ENCODE measurements around the gene EXD3.
"Not testable (repeated sequence)": the region's sequence is repeated elsewhere in the genome, so short reads cannot be mapped to it uniquely, and the experiment has no call there.

Gene EXD3, protein sequence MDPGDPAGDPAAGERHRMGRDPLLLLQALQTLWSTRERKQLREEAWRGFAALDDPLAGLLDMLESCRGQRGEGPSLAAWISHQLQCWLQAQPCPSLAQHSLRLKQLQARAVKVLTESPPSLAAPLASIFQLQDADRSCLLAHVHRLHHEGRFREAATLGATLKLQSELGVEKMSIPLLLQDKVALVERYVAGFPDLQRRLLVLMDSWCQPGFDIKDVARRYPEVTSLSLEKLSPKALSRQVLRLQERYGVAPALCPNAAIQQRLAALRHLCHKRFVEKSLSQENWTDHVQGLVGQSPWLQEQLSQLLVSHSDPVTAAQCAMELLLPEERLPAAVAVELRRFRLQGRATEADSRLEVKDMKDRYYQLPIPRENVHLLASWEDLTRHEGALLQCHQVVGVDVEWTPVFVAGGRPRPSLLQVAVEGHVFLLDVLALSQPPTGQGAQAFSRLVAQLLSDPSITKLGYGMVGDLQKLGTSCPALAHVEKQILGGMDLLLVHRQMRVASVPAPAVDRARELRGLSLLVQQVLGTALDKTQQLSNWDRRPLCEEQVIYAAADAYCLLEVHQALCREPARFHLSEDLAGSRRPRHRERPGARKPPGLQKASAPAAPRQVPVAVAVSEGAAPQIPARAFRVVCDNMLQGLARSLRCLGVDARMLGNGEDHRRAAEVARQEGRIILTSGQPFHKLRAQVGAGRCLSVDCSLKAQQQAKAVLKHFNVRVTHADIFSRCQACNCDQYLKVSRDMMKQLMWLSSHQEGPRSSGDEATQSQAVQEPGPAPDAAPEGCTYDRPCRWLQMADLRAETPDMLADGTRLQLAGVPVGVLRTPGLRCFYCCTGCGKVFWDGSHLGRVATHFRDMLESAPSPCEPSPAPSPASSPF

DNA sequence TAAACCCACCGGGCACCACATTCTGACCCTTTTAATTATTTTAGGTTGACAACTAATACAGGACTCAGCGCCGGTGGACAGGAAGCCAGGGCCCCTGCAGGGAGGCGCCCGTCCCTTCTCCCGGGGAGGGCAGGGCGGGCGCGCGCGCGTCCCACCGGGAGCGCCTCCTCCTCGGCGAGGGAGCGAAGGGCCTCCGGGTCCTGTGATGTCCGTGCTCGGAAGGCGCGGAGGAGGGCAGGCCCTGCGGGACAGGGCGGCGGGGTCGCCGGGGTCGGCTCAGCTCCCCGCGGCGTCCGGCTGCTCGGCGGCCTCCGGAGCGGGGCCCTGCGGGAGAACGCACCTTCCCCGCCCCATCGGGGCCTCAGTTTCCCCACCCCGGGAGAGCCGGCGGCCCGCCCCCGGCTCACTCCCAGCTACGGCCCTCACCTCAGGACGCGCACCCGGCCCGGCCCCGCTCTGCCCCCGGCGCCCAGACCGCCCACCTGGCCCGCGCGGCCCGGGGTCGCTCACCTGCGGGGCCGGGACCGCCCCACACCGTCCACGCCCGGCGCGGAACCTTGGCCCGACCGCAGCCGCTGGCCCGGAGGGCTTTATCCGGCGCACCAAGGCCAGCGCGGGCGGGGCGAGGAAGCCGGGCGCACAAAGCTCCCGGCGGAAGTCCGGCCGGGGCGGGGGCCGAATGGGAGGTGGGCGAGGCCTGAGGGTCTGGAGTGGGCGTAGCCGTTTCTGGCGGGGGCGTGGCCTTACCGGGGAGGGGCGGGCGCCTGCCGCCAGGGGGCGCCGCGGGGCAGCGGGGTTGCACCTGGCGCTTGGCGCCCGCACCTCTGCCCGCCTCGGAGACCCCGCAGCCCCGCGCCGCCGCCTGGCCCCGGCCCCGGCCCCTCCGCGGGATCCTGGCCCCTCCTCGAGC is at the start of gene EXD3, which contains the start of gene NOXA1:
TSS of gene EXD3 (minus strand) at position 559 of the 910 bp plus-strand sequence. CDS start 27,805 bp downstream, outside the sequence.
TSS of gene NOXA1 (plus strand) at position 790 of the 910 bp plus-strand sequence. CDS start 137 bp downstream, outside the sequence.
- peak; percentile 90 for DNase-seq

GRCh38 chr9:137470785-137471184 is 47.8 kb upstream of the EXD3 start:
- no peak for DNase-seq

GRCh38 chr9:137467896-137468295 is 44.9 kb upstream of the EXD3 start:
- DNase-seq = no peak

GRCh38 chr9:137467161-137467581 is 44.2 kb upstream of the EXD3 start:
- DNase-seq = no peak

- DNase-seq = not testable (repeated sequence)
Observed at GRCh38 chr9:137466389-137467085, 43.6 kb upstream of the EXD3 start.

- no peak for DNase-seq
Observed at GRCh38 chr9:137465720-137466388, 42.9 kb upstream of the EXD3 start.

DNA sequence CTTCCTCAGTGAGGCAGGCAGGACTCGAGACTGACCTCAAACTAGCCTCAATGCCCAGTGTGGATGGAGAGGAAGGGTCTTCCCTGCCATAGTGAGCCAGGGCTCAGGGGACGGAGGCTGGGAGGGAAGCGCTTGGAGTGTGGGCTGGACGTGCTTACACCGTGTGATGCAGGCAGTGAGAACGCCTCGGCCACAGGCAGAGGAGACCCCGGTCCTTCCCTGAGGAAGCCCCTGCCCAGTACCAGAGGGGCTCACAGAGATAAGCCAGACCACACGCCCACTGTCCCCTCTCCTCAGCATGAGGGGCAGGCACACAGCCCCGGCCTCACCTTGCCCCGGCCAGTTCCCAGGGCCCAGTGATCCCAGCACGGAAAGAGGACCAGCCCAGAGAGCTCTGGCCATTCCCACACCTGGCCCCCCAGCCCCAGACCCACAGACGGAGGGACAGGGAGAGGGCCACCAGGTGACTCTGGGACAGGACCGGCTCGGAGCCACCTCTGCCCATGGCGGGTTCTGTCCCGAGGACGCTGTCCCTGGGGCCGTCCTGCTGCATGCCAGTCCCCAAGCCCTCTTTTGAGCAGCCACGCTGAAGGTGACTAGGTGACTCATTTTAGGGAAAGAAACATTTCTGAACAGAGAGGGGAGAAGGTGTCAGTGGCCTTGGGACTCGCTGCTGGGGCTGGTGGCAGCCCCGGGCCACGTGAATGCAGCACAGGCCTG is 42.2 kb upstream of the EXD3 start:
- no peak for DNase-seq

DNA sequence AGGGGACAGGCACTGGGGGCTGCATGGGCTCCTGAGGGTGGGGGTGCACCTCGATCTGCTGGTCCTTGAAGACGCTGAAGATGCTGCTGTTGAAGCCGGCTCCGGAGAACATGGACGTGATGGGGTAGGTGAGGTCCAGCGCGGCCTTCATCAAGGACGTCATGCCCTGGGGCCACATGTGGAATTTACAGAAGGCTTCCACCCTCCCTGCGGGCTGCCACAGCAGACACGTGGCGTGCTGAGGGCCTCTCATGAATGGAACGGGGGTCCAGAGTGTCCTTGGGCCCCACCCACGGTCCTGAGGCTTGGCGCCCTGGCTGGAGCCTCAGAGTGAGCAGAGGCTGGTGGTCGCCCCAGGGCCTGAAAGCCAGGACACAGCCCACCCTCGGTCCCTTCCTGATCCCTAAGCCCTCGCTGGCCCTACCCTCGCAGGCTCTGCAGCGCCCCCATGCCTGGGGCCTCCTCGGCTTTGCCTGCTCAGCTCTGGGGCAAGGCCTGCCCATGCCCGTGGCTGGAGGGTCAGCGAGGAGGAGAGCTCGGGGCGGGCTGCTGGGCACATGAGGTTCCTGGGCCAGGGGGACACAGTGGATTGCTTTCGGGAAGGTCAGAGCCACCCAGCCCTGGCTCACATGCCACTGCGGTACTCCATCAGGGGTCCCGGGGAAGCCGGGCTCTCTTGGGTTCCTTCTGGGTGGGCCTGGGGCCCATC is 41.5 kb upstream of the EXD3 start:
- DNase-seq = no peak

GRCh38 chr9:137463931-137464290 is 40.9 kb upstream of the EXD3 start:
- DNase-seq = no peak

GRCh38 chr9:137462986-137463930 is 40.3 kb upstream of the EXD3 start:
- DNase-seq = no peak

DNA sequence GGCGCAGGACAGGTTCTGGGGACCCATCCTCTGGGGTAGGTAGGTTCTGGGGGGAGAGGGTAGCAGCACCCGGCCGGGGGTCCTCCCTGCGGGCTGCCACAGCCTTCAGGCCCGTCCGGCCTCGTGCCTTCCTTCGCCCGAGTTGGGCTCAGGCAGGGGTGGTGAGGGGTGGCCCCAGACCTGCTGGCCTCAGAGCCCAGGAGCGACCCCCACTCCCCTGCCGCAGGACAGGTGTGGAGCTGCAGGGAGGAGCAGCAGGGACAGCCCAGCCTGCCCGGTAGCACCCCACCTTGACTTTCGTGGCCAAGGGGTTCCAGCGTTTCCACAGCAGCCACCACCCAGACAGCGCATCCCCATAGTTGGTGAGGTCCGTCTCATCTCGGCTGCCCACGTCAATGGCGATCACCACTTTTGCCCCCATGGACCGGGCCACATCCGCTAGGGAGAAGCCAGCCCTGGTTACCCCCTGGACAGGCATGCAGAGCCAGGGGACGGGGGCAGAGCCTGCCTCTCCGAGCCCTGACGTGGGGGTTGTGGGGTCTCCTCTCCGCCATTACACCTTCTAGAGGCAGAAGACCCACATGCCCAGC is 39.5 kb upstream of the EXD3 start:
- no peak for DNase-seq

DNA sequence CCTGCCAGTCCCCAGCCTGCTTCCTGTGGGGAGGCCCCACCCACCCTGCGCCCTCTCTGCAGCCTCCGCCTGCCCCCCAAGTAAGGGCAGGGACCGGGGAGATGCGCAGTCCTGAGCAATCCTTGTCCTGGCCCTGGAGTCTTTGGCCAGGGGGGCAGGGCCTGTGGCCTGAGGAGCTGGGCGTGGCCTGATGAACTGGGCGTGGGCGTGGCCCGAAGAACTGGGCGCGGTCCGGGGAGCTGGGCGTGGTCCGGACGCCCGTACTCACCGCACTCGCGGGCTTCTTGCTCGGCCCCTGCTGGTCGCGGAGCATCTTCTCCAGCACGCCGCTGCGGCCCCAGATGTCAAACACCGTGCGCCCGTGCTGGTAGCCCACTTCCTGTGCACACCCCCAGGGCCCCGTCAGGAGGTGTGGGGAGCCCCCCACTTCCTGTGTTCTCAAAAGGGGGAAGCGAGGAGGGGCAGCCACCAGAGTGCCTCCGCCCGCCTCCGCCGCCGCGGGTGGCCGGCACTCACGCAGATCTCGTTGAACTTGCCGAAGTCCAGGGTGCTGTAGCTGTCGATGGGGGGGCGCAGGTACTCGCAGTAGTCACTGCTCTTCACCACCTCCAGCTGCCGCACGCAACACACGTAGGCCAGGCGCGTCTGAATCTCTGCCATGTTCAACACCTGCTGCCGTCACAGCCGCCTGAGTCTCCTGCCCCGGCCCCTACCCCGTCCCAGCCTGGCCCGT is 38.9 kb upstream of the EXD3 start:
- peak; percentile 69 for DNase-seq

DNA sequence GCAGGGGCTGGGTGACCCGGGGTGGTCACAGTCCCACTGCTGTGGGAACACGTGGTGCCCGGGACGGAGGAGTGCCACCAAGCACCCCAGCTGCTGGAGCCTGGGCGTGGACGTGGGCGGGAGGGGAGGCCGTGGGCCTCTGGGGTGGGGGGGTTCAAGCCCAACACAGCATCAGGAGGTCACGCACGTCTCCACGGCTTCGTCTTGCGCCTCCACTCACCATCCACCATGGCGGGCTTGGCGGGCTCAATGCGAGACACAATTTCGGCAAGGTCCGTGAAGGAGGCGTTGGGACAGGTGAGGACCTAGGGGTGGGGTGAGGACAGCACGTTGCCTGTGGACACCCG is 38.3 kb upstream of the EXD3 start:
- no peak for DNase-seq

- no peak for DNase-seq
Observed at GRCh38 chr9:137460363-137461315, 37.7 kb upstream of the EXD3 start.

- DNase-seq = no peak
Observed at GRCh38 chr9:137459601-137460362, 36.8 kb upstream of the EXD3 start.

DNA sequence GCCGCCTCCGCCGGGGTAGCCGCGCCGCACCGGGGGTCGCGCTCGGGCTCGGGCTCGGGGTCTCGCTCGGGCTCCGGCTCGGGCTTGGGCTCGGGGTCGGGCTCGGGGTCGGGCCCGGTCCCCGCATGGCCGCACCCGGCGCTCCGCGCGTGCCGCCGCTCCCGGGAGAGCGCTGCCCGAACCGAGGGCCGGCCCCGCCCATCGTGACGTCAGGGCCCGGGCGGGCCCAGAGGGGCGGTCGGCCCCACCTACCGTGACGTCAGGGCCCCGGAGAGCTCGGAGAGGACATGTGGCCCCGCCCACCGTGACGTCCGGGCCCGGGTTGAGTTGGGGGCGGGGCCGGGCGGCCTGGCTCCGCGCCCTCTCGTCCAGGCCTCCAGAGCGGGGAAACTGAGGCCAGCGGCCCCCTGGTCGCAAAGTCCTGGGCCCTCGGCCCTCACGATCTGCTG is 36.2 kb upstream of the EXD3 start, which contains the start of gene NSMF:
TSS of gene NSMF (minus strand) at position 183 of the 449 bp plus-strand sequence. CDS start 232 bp downstream, outside the sequence.
- DNase-seq = peak; percentile 87

Measured in stimulated activated naive CD4-positive, alpha-beta T cell treated with Interleukin-2 at 50 U/mL for 16 hours (primary cell).